ENCODE data around the gene SLC7A6OS.
A peak's percentile ranks its signal among the peaks of the same experiment; 100 is the strongest.

Gene SLC7A6OS

DNA sequence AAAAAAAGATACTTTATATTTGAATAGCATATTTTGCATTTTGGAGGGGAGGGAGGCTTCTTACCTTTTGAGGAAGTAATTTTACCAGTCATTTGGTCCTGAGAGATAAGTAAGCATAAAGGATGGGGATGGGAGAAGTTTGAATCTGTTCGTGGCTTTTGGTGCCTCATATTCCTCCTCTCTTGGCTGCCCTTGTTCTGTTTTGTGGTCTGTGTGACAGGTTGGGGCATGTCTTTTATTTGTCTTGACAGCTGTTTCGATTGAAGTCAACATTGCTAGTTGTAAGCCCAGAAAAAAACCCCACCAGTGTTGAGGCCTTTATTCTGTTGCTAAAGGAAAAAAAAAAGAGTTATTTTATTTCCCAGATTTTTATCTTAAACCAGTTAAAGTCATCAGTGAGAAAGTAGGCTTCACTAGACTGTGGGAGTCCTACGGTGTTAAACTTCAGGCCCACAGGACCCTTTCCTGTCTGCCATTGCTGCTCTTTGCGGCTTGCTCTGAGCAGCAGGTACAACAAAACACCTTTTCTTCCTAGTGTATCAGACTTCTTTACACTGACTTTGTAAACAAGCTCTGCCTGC is 35.0 kb downstream of the SLC7A6OS start:
- DNase-seq: peak; percentile 6

DNA sequence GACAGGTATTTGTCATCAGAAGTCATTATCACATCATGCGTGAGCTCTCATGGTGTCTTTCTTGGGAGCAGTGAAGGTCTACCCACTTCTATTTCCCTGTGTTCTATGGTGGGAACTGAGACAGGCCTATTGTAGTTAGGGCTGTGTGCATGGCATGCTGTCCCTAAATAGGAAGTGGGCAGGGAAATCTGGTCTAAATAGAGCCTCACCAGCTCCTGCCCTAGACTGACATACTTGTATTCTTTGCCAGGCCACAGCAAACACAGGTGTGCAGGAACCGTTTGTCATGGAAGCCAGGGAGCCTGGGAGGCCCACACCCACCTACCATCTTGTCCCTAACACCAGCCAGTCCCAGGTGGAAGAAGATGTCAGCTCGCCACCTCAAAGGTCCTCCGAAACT is 36.3 kb downstream of the SLC7A6OS start:
- no peak for DNase-seq

DNA sequence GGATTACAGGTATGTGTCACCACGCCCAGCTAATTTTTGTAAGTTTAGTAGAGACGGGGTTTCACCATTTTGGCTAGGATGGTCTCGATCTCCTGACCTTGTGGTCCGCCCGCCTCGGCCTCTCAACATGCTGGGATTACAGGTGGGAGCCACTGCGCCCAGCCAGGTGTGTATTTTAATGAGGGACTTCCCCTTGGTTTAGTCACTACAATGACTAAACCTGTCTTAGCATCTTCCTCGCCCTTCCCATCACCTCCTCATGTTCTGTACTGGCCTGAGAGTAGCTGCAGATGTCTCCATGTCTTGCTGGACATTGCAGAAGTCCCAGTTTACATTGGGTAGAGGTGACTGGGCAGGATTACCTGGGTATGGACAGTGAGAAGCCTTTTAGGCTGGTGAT is 36.9 kb downstream of the SLC7A6OS start:
- no peak for DNase-seq

DNA sequence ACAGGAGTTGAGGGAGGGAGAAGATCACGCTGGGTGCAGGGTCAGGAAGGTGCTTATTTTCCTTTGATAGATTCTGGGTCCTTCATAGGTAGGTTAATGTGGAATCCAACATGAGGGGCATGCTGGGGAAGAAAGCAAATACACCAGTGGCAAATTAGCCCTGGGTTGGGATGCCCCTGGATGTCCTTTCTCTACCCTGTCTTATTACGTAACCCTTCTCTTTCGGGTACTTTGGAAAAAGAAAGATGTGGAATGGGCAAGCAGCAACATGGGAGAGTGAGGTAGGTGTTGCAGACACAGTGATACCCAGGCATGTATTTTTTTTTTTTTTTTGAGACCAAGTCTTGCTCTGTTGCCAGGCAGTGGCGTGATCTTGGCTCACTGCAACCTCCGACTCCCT is 37.3 kb downstream of the SLC7A6OS start:
- no peak for DNase-seq

DNA sequence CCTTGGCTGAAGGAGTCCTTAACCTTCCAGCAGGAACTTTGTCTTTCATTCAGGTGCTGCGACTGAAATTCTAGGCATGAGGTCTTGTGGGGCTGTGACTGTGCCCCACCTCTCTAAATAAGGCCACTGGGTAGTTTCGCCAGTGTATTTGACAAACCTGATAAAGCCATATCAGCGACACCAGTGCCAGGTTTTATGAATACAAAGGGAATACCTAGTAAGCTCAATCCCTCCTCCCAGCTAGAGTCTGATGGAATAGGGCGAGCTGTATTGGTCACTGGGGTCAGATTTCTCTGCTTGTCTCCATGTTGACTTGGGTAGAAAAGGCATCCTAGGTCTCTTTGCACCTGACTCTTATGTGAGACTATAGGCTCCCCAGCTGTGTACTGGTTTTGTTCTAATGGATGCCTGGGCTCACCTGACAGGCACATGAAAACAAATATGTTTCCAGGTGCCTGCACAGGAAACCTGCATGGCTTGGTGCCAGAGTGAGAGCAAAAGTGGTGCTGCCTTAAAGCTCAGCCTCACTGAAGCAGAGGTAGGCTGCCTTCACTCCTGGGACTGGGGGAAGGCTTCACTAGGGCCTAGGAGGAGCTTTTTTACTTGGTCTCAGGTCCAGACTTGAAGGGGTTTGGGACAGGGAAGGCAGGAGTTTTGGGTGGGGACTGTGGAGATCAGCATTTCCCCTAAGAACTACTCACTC is 38.1 kb downstream of the SLC7A6OS start:
- no peak for DNase-seq

DNA sequence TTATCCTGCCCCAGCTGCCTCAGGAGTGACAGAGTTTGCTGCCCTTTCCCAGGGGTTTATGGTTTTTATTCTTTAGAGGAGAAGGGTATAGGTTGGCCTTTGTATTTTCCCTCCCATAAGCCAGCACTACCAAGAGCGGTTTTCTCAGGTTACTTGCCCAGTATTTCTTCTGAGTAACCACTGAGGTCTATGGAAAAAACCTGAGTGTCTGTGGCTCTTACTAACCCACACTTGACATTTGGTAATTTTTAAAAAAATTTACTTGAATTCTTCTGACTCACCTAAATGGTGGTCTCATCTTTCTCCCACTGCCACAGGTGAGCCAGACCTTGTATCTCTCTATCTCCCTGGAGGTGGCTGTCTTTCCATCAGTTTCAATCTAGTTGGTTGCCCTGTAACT is 40.4 kb downstream of the SLC7A6OS start:
- no peak for DNase-seq

DNA sequence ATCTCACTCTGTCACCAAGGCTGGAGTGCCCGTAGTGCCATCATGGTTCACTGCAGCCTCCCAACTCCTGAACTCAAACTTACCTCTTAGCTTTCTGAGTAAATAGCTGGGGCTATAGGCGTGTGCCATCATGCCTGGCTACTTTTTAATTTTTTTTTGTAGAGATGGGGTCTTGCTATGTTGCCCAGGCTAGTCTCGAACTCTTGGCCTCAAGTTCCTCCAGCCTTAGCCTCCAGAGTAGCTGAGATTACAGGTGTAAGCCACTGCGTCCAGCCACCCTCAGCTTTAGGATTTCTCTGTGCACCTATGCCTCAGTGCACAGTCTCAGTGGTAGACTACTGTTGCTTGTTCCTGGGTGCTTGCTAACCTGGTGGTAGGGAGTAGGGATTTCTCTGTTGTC is 41.0 kb downstream of the SLC7A6OS start:
- no peak for DNase-seq

DNA sequence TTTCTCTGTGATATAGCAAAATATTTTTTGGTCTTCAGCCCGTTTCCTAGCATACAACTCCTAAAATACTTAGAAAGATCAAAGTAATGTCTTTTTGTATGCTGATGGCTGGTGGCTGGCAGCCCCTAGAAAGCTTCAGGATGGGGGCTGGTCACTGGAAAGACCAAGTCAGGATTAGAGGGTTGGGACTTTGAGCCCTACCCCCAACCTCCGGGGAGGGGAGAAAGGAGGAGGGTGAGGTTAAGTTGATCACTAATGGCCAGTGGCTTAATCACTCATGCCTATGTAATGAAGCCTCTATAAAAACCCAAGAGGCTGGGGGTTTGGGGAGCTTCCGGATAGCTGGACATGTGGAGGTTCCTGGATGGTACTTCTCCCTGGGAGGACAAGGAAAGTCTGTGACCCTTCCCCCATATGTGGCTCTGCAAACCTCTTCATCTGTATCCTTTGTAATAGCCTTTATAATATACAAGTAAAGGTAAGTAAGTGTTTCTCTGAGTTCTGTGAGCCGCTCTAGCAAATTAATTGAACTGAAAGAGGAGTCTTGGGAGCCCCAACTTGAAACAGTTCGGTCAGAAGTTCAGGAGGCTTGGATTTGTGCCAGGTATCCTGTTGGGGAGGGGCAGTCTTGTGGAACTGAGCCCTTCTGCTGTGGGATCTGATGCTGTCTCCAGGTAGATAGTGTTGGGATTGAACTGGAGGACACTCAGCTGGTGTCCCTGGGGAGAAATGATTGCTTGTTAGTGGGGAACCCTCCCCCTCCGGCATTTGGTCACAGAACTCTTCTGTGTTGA is 42.9 kb downstream of the SLC7A6OS start:
- DNase-seq: no peak

DNA sequence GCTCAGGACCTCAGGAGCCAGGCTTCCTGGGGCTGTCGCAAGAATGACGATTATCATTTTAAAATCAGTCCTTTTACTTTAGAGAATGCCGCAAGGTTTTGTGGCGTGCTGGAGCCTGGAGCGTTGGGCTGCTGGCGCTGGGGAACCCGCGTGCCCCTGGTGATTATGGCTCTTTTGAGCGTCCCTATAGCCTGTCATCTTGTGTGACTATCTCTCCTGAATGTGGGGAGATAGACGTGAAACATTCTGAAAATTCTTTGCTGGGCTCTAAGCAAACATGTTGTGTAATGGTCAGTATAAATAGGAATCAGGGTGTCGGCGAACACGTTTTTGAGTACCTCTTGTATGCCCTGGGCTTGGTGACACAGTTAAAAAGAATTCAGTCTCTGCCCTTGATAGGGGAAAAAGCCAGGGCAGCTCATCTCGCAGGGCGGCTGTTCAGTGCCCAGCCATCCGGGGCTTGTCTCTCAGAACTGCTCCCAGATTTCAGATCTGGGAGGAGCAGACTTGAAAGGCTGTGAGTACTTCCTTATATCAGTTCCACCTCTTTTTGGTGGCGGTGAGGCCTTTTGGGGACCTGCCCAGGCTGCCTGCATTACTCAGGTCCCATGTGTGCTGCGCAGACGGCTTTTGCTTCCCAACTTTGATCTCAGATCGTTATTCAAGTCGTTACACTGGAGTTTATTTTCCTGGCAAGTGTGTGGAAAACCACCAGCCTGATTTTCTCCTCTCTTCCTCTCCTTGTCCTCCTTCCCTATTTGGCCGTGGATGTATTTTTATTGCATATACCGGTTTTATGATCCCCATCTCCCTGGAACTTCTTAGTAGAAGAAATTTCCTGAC is 45.4 kb downstream of the SLC7A6OS start:
- no peak for DNase-seq

DNA sequence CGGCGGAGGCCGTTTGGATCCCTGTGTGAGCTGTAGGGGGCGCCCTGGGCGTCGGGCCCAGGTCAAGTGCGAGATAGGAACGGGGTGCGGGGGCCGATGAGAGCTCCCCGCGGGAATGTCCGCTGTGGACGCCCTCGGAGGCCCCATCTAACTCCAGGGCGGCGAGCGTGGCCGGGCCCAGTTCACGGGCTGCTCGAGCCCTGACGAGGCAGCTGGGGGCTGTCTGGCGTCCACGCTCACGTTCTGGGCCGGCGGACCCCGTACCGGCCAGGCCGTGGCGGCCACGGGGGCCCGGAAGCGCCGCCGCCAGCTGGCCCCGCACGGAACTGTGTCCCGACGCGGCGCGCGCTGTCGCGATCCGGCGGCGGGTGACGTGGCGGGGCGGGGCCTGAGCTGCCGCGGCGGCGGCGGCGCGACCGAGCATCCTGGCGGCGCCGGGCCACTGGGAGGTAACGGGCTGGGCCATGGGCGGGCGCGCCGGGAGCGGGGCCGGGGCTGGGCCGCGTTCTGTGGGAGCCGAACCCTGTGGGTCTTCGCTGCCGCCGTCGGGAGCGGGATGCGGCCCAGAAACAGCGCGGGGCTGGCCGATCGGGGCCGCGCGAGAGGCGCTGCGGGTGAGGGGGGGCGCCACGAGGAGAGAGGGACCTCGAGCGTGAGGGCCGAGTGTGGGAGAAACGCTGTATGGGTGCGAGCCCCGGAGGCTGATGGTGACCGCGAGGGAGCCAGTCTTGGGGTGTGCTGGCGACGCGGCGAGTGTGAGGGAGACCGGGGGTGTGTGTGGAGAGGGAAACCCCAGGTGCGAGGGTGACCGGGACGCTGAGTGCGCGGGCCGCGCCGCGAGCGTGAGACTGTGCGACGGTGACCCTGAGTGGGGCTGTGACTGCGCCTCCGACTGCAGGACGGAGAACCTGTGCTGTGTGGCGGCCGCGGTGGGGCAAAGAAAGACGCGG is 46.3 kb downstream of the SLC7A6OS start, which contains the start of gene SLC7A6:
Gene SLC7A6, plus strand, starts transcription at position 399 of the 950 bp plus-strand sequence. CDS start 10,201 bp downstream, outside the sequence.
- no peak for DNase-seq

DNA sequence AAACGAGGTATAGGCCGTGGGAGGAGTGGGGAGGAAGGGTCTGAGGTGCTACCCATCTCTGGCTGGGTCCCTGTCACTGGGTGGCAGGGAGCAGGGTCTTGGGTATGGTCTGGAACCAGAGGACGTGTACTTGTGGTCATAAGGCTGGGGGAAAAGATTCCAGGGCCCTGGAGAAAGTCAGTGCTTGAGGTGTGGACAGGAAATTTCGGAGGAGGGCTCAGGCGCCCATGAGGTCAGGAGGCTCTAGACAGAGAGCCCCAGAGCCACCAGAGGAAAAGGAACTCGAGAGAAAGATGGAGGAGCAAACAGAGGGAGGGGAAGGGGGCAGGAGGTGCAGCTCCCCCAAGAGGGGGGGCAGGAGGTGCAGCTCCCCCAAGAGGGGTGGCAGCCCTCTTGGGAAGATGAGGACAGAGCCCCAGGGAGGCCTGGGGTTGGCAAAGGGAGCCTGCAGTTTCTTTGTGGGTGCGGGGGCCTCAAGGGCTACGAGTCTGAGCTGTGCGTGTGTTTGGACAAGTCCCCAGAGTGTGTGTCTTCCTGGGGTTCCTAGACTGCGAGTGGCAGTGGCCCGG is 47.1 kb downstream of the SLC7A6OS start:
- no peak for DNase-seq

DNA sequence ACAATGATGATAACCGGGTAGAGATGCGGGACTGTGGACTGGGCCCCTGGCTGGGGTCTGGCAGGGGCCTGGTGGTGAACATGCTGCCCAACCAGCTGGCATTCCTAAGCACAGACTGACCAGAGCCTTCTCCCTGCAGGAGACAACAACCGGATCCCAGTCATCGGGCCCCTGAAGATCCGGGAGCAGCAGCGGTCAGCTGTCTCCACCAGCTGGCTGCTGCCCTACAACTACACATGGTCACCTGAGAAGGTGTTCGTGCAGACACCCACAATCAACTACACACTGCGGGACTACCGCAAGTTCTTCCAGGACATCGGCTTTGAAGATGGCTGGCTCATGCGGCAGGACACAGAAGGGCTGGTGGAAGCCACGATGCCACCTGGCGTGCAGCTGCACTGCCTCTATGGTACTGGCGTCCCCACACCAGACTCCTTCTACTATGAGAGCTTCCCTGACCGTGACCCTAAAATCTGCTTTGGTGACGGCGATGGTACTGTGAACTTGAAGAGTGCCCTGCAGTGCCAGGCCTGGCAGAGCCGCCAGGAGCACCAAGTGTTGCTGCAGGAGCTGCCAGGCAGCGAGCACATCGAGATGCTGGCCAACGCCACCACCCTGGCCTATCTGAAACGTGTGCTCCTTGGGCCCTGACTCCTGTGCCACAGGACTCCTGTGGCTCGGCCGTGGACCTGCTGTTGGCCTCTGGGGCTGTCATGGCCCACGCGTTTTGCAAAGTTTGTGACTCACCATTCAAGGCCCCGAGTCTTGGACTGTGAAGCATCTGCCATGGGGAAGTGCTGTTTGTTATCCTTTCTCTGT is 51.5 kb downstream of the SLC7A6OS start:
- no peak for DNase-seq

DNA sequence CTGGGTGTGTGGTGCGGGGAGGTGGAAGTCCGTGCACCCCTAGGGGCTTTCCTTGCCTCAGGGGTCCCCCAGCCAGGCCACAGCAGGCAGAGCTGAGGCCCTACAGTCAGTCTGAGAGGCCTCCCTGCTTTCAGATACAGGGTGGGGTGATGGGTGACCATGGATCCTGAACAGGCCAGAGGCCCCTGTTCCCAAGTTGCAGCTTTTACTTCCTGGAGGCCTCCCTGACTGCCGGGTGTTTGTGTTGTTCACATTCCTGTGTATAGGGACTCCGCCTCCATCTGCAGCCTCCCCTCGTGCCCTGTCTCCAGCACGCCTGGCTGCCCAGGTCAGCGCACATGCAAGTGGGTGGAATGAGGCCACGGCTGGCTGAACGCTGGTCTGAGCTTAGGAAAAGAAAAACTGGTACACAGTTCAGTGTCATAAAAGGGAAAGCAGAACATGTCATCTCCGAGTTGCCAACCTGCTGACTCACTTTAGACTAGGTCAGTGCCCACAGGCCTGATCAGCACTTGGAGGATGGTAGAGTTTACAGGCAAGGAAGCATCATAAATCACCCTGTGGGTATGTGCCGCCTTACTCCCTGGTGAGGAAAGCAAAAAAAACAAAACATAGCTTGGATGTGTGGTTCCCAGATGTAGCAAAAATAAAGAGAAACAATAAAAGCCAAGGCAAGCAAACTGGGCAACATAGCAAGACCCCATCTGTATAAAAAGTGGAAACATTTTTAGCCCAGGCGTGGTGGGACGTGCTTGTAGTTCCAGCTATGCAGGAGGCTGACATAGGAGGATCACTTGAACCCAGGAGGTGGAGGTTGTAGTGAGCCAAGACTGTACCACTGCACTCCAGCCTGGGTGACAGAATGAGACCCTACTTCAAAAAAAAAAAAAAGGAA is 52.6 kb downstream of the SLC7A6OS start:
- DNase-seq: no peak

DNA sequence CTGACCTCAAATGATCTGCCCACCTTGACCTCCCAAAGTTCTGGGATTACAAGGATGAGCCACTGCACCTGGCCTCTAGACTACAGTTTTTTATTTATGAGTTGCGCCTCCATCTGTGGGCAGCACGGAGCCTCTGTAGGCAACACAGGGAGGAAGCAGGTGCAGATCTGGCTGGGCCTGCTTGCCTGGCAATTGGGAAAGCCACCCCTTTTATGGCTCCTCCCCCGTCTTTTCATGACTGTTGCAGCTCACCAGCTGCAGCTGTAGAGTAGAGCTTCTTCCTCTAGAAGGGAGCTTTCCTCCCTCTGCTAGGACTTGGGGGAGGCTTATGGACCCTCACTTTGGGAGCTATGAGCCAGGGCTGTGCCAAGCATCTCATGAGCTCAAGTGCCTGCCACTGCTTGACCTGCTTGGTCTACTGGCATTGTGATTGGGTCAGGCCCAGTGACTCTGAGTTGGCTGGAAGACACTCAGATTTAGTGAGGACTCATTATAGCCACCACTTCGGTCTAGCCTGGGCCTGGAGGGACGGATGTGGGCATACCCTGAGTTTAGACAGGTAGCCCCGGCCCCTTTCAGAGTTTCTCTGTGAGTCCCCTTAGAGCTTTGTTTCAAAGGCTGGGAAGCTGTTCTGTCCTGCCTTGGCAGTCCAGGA is 53.4 kb downstream of the SLC7A6OS start:
- DNase-seq: no peak

DNA sequence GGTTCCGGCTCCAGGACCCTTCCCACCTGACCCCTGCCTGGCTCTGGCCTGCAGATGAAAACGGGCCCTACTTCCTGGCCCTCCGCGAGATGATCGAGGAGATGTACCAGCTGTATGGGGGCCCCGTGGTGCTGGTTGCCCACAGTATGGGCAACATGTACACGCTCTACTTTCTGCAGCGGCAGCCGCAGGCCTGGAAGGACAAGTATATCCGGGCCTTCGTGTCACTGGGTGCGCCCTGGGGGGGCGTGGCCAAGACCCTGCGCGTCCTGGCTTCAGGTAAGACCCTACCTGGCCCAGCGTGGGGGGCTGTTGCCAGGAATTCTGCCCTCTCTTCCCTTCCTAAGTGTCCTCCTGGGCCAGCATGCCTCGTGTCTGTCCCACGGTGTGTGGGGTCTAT is 55.0 kb downstream of the SLC7A6OS start:
- no peak for DNase-seq

DNA sequence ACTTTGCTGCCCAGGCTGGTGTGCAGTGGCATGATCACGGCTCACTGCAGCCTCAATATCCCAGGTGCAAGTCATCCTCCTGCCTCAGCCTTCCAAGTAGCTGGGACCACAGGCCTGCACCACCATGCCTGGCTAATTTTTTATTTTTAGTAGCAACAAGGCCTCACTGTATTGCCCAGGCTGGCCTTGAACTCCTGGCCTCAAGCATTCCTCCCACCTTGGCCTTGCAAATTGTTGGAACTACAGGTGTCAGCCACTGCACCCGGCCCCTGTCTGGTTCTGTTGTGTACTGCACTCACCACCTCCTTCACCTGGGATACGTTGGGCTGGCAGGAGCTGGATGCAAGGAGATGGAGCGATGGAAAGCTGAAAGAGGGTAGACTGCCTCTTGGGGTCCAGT is 57.0 kb downstream of the SLC7A6OS start:
- no peak for DNase-seq

DNA sequence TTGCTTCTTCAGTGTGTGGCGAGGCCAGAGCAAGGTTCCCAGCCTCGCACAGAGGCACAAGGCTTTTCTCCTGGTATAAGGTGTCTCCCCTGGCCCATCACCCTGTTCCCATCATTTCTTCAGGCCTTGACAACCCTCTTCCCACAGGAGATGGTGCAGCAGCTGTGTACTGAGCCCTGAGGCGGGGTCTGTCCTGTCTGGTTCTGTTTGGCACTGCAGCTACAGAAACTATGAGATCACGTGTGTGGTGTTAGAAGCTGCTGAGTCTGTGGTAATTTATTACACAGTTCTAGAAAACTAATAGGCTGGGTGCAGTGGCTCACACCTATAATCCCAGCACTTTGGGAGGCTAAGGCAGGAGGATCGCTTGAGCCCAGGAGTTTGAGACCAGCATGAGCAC is 58.4 kb downstream of the SLC7A6OS start:
- DNase-seq: no peak

DNA sequence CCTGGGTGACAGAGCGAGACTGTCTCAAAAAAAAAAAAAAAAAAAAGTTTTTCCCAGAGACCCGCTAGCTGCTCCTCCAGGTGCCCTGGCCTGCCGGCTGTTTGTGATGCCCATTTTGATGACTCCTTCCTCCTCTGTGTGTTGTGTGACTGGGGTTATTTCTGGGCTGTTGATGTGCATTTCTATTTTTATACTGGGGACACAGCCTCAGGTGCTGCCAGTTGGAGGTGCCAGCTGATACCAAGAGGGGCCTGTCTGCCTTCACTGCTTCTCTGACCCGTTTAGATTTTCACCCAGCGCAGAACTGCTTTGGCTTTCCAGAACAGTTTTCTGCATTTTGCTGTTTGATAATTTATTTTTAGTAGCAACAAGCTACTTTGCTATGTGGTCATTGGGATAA is 58.9 kb downstream of the SLC7A6OS start:
- no peak for DNase-seq

DNA sequence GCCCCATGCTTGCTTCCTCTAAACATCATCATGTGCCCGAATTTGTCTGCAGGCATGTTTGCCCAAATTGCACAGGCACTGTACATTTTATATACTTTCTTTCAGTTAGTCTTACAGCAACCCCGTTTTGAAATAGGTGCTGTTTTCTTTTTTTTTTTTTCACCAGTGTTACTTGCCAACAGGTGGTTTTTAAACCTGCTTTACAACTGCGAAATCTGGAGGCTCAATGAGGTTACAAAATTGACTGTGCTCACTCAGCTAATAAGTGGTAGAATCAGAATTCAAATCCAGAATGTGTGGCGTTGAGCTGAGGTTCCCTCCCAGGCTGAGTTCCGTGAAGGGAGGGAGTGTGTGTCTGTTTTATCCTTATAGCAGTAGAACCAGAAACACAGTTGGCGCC is 59.8 kb downstream of the SLC7A6OS start:
- DNase-seq: no peak
